A549 (cell line): ENCODE measurements around the gene ATAD2B.

Experiments used
- CBX8 ChIP-seq: fragments of 200-600 bp; sonication (generic); IDR thresholded peaks from 2 replicates; pipeline ENCODE4 v1.6.1; 2016
- CEBPB ChIP-seq, 2 experiments: fragments of >200 bp in 1 of 2; sonication (Bioruptor Twin) in 1 of 2; formaldehyde crosslinking in 1 of 2; IDR thresholded peaks; 2 replicates each; pipeline ENCODE4 v1.6.1; 2012 to 2016
- CTCF ChIP-seq: fragments of >200 bp; sonication (Bioruptor Twin); formaldehyde crosslinking; IDR thresholded peaks from 3 replicates; pipeline ENCODE4 v1.5.1; 2016
- JUNB ChIP-seq: fragments of >200 bp; sonication (Bioruptor Twin); formaldehyde crosslinking; IDR thresholded peaks from 2 replicates; pipeline ENCODE4 v1.6.1; 2016
- MAX ChIP-seq: IDR thresholded peaks from 2 replicates; pipeline ENCODE4 v1.6.1; 2012
- MYC ChIP-seq: IDR thresholded peaks from 2 replicates; pipeline ENCODE4 v1.6.1; 2012; ENCODE audit warnings: mild to moderate bottlenecking, inconsistent platforms, low read length, improper control_type of control experiment, borderline replicate concordance
- POLR2A ChIP-seq: IDR thresholded peaks from 2 replicates; pipeline ENCODE4 v1.6.1; 2012; ENCODE audit warnings: mild to moderate bottlenecking, low read length
- RAD21 ChIP-seq, 2 experiments: fragments of >200 bp in 1 of 2; sonication (Bioruptor Twin) in 1 of 2; formaldehyde crosslinking in 1 of 2; IDR thresholded peaks in 1 of 2; conservative IDR thresholded peaks in 1 of 2; 2 replicates in 1 of 2; 3 replicates in 1 of 2; pipeline ENCODE4 v1.6.1; 2012 to 2018; ENCODE audit warnings: inconsistent platforms in 1 of 2

GRCh38 chr2:23745726-23746105 lies 181.2 kb downstream of the ATAD2B start:
- TF ChIP-seq POLR2A = no peak
- no peak for TF ChIP-seq CTCF
- no peak for TF ChIP-seq RAD21 (conservative IDR thresholded peaks at IDR 0.05 in 1 of 2, IDR thresholded peaks at IDR 0.05 in 1 of 2)
- TF ChIP-seq CEBPB (IDR thresholded peaks at IDR 0.05) = no peak
- TF ChIP-seq MYC = no peak
- TF ChIP-seq JUNB = no peak
- TF ChIP-seq CBX8 = no peak
- no peak for TF ChIP-seq MAX
